ENCODE data around the gene SNX14. TPM values are rescaled to one million over a fixed set of nuclear protein-coding genes. Genes with fewer than 3 reads are reported as not detected.
"Not testable (repeated sequence)": the region's sequence is repeated elsewhere in the genome, so short reads cannot be mapped to it uniquely, and the experiment has no call there.

The SNX14 gene
- total RNA-seq, 4 donors from 2014 or later = 50.8 to 97.3 (median 76.9) TPM

- H3K9me3 ChIP-seq = no peaks in the 10 kb centered on the region
- no peak for TF ChIP-seq EP300 (IDR thresholded peaks at IDR 0.05)
- TF ChIP-seq CTCF (IDR thresholded peaks at IDR 0.05) = no peak
- no peak for TF ChIP-seq POLR2A (IDR thresholded peaks at IDR 0.05)
- H3K4me1 ChIP-seq = peaks cover 0 to 38% (median 0%) of the 10 kb centered on the region in 4 donors
- H3K27ac ChIP-seq = no peak overlapping the region
- H3K4me3 ChIP-seq = no peak overlapping the region
- peaks cover 0 to 20% (median 0%) of the 10 kb centered on the region in 3 donors for H3K36me3 ChIP-seq
- DNase-seq (ENCODE audit: low spot score in 2 of 2) = no peak
- no peaks in the 10 kb centered on the region for H3K27me3 ChIP-seq
Measured at GRCh38 chr6:85574932-85575598, 18.6 kb downstream of the SNX14 start.

GRCh38 chr6:85569323-85569722 is 24.3 kb downstream of the SNX14 start:
- Histone ChIP-seq H3K4me3 (no peak overlapping the region), H3K27me3 (no peaks in the 10 kb centered on the region), H3K27ac (no peak overlapping the region), H3K36me3 (peaks cover 0 to 42% (median 0%) of the 10 kb centered on the region in 3 donors), H3K9me3 (no peaks in the 10 kb centered on the region), H3K4me1 (no peaks in the 10 kb centered on the region)
- TF ChIP-seq POLR2A (IDR thresholded peaks at IDR 0.05) (no peak), EP300 (IDR thresholded peaks at IDR 0.05) (no peak), CTCF (IDR thresholded peaks at IDR 0.05) (no peak)
- no peak for DNase-seq (ENCODE audit: low spot score in 2 of 2)

DNA sequence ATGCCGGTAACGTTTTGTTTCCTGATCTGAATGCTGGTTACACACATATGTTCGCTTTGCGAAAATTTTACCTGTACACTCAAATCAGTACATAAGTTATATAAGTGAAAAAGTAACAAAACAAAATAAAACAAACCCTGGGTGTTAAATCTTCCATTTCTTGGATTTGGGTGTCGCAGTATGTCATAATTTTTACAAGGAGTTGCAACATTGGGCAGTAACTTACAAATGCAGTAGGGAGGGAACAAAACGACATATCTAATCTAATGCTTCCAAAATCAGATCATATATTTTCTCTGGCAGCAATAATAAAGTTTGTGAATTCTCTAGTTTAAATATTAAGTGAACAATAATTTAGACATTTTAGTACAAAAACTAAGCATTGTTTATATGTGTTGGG is 25.2 kb downstream of the SNX14 start:
- no peak for TF ChIP-seq EP300 (IDR thresholded peaks at IDR 0.05)
- no peak for TF ChIP-seq POLR2A (IDR thresholded peaks at IDR 0.05)
- TF ChIP-seq CTCF (IDR thresholded peaks at IDR 0.05) = no peak
- Histone ChIP-seq H3K4me3 (no peak overlapping the region), H3K27me3 (no peaks in the 10 kb centered on the region), H3K4me1 (no peaks in the 10 kb centered on the region), H3K9me3 (no peaks in the 10 kb centered on the region), H3K27ac (no peak overlapping the region), H3K36me3 (peaks cover 0 to 46% (median 0%) of the 10 kb centered on the region in 3 donors)
- no peak for DNase-seq (ENCODE audit: low spot score in 2 of 2)
- 92 to 94% methylated on average over 6 of the region's 6 CpGs for WGBS, 2 donors

- H3K36me3 ChIP-seq = peaks cover 0 to 57% (median 0%) of the 10 kb centered on the region in 3 donors
- WGBS, 2 donors = 6 to 7% methylated on average over 1 of the region's 1 CpG
Measured at GRCh38 chr6:85565736-85566135, 27.9 kb downstream of the SNX14 start.

GRCh38 chr6:85564223-85564622 is 29.4 kb downstream of the SNX14 start:
- H3K27ac ChIP-seq; H3K9me3 ChIP-seq; DNase-seq (ENCODE audit: low spot score in 2 of 2); H3K4me1 ChIP-seq; H3K4me3 ChIP-seq; H3K27me3 ChIP-seq: not testable (repeated sequence)
- peaks cover 0 to 56% (median 0%) of the 10 kb centered on the region in 3 donors for H3K36me3 ChIP-seq
- 92 to 100% methylated on average over 2 of the region's 2 CpGs for WGBS, 2 donors

More at GRCh38 chr6:85565736-85566135, 27.9 kb downstream of the SNX14 start:
- TF ChIP-seq CTCF (IDR thresholded peaks at IDR 0.05) = no peak
- TF ChIP-seq EP300 (IDR thresholded peaks at IDR 0.05) = no peak
- no peak for TF ChIP-seq POLR2A (IDR thresholded peaks at IDR 0.05)
- no peaks in the 10 kb centered on the region for H3K4me1 ChIP-seq
- no peak overlapping the region for H3K4me3 ChIP-seq
- no peak overlapping the region for H3K27ac ChIP-seq
- DNase-seq (ENCODE audit: low spot score in 2 of 2) = no peak
- no peaks in the 10 kb centered on the region for H3K9me3 ChIP-seq
- H3K27me3 ChIP-seq = no peaks in the 10 kb centered on the region
